GM21619 (cell line): ENCODE measurements around the gene EPHB3.

Experiments used
- ATAC-seq: cut with Tn5 transposase; IDR thresholded peaks from one replicate; pipeline ENCODE4 v1.9.1; 2021; ENCODE audit not compliant: unreplicated experiment

Gene EPHB3

GRCh38 chr3:184561061-184561912 is at the start of gene EPHB3:
TSS of gene EPHB3 (plus strand) at chr3:184561785. CDS start at chr3:184562236, 451 bp downstream.
- ATAC-seq, result peak; percentile 88

GRCh38 chr3:184512621-184513020 is 49.0 kb upstream of the EPHB3 start:
- ATAC-seq, result no peak

- peak; percentile 90 for ATAC-seq
These were observed 48.1 kb upstream of the EPHB3 start for GRCh38 chr3:184513276-184514170.

GRCh38 chr3:184514171-184514490 is 47.5 kb upstream of the EPHB3 start:
- no peak for ATAC-seq

GRCh38 chr3:184523825-184524615 is 37.6 kb upstream of the EPHB3 start:
- ATAC-seq, result no peak

GRCh38 chr3:184524981-184525336 is 36.6 kb upstream of the EPHB3 start:
- no peak for ATAC-seq

- ATAC-seq, result no peak
These were observed 36.1 kb upstream of the EPHB3 start for GRCh38 chr3:184525337-184526087.

- ATAC-seq, result no peak
These were observed 35.5 kb upstream of the EPHB3 start for GRCh38 chr3:184526088-184526433.

GRCh38 chr3:184531626-184532280 is 29.8 kb upstream of the EPHB3 start:
- no peak for ATAC-seq

- no peak for ATAC-seq
These were observed 28.4 kb upstream of the EPHB3 start for GRCh38 chr3:184532940-184533732.

GRCh38 chr3:184537885-184538665 is 23.5 kb upstream of the EPHB3 start:
- ATAC-seq, result no peak

- no peak for ATAC-seq
These were observed 22.7 kb upstream of the EPHB3 start for GRCh38 chr3:184538666-184539431.

- no peak for ATAC-seq
These were observed 21.7 kb upstream of the EPHB3 start for GRCh38 chr3:184539801-184540435.

- ATAC-seq, result no peak
These were observed 20.6 kb upstream of the EPHB3 start for GRCh38 chr3:184540777-184541681.

- no peak for ATAC-seq
These were observed 19.6 kb upstream of the EPHB3 start for GRCh38 chr3:184541886-184542562.

GRCh38 chr3:184542577-184542976 is 19.0 kb upstream of the EPHB3 start:
- no peak for ATAC-seq
